D721Med (cell line): ENCODE measurements around the gene TEDC1.

ENCODE experiments used
- DNase-seq: peaks from one replicate; pipeline ENCODE4 v3.0.0; 2011; ENCODE audit warnings: low spot score; ENCODE audit not compliant: insufficient read length
- FAIRE-seq: peaks from 2 replicates; lab custom pipeline; 2011; peaks lifted over from hg19 to GRCh38; lab: Jason Lieb, UNC
- TF ChIP-seq, protein P1 (sequence below): IDR thresholded peaks from 2 replicates; pipeline ENCODE4 v1.5.1; 2012; ENCODE audit warnings: mild to moderate bottlenecking, control low read depth; ENCODE audit not compliant: insufficient read depth; ENCODE audit errors: missing control alignments

TEDC1 gene, protein sequence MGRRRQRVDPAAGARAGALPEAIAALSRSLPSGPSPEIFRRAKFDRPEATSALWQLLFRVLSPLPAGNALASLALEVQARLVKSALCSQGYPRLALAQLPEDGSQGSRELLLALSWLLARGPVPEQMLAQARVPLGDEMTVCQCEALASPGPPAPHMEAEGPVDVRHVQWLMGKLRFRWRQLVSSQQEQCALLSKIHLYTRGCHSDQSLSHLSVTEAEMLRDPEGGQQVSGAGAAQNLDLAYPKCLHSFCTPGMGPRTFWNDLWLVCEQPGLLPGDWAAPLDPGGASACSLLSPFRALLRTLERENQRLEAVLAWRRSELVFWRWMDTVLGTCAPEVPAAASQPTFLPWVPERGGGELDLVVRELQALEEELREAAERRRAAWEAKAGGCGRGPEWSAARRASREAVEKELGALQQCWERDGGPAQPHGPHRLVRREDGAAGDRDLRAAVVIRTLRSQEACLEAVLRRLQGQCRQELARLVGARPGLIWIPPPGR

DNA sequence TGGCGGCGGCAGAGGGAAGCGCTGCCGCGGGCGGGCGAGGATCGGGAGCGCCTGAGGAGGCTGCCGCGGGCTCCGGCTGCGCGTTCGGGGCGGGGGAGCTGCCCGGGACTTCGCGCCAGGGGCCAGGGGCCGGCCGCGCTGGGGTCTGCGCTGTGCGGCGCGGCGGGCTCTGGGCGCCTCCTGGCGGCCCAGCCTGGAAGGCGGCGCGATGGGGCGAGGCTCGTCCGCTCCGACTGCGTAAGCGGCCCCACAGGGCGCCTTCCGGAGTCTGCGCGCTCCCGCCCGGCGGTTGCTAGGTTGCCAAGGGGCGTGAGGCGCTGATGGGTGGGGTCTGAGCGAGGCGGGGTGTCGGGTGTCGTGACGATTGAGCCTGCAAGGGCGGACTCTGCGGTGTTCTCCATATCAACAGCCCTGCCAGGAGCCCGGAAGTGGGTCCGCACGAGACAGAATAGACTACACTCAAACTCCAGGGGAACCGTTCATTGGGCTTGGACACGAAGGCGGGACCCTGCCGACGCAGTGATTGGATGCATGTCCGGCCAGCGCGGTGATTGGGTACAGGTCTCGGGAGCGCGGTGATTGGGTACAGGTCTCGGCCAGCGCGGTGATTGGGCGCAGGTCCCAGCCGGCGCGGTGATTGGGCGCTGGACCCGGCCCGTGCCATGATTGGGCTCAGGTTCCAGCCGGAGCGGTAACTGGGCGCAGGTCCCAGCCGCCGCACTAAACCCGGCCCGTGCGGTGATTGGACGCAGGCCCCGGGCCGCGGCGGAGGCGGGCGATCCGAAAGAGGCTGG lies at the start of gene TEDC1:
TSS of gene TEDC1 (plus strand) at position 675 of the 794 bp plus-strand sequence. CDS start 130 bp downstream, outside the sequence.
- FAIRE-seq (peak; percentile 73), DNase-seq (peak; percentile 95)
- TF ChIP-seq, protein P1, sequence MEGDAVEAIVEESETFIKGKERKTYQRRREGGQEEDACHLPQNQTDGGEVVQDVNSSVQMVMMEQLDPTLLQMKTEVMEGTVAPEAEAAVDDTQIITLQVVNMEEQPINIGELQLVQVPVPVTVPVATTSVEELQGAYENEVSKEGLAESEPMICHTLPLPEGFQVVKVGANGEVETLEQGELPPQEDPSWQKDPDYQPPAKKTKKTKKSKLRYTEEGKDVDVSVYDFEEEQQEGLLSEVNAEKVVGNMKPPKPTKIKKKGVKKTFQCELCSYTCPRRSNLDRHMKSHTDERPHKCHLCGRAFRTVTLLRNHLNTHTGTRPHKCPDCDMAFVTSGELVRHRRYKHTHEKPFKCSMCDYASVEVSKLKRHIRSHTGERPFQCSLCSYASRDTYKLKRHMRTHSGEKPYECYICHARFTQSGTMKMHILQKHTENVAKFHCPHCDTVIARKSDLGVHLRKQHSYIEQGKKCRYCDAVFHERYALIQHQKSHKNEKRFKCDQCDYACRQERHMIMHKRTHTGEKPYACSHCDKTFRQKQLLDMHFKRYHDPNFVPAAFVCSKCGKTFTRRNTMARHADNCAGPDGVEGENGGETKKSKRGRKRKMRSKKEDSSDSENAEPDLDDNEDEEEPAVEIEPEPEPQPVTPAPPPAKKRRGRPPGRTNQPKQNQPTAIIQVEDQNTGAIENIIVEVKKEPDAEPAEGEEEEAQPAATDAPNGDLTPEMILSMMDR = peak; percentile 69

DNA sequence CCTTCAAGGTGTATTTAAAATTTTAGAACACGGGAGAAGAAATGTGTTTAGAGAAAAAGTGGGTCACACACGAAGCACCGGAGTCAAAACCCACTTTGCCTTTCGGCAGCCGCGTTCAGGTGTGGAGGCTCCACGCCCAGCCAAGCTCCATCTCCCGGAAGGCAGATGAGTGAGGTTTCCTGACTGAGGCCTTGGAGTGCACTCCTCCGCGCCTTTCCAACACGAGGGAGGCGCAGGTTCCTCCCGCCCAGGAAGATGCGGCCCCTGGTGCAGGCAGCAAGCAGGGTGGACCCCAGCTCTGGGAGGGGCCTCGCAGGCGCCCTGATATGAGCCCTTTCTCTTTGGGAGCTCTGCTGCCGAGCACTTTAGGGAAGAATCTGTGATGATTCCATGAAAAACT lies 48.9 kb upstream of the TEDC1 start:
- FAIRE-seq = no peak
- DNase-seq = no peak
- TF ChIP-seq, protein P1 = no peak

DNA sequence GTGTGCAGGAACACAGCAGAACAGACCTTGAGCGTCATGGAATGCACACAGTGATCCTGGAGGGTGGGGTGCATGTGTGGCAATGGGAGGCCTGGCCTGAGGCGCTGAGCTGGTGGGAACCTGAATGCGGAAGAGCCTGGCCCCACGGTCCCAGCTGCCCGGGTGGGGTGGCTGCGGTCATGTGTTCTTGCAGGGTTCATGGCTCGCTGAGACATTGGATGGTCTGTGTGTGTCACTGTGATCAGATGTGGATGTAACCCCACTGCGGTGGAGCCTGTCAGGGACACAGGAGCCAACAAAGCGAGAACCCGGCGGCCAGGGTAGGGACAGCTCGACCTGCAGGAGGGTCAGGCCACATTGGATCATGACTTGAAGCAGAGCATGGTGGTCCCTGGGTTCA lies 48.2 kb upstream of the TEDC1 start:
- DNase-seq = no peak
- TF ChIP-seq, protein P1 = no peak
- FAIRE-seq = no peak

DNA sequence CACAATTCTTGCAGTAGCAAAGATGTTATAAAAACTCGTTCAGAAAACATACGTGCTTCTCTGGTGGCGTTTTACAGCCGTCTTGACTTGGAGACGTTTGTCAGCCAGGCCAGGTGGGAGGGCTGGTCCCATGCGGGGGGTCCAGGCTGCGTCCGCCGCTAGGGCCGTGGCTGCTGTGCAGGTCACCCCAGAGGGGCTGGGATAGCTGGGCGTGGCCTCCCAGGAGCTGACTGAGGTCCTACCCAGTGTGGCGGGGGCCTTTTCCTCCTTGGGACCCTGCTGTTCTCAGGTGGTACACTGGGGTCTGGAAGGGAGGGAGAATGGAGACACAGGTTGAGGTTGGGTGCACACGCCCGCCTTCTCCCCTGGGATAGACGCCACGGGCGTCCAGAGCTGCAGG lies 46.2 kb upstream of the TEDC1 start:
- FAIRE-seq (no peak), DNase-seq (no peak)
- TF ChIP-seq, protein P1 = no peak

DNA sequence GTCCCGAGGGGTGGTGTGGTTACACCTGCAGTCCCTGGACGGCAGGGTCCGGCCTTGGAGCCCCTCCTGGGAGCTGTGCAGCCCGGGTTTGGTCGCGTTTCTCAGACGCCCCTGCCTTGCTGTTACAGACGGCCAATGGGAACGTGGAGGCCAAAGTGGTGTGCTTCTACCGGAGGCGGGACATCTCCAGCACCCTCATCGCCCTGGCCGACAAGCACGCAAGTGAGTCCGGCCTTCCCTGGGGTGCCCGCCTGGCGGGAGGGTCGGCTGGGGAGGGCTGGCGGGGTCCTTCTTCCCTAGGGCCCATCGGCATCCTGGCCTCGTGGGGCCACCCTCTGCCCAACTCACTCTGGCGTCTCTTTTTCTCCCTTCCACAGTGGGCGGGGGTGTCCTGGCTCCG lies 45.8 kb upstream of the TEDC1 start:
- DNase-seq = no peak
- TF ChIP-seq, protein P1 = no peak
- no peak for FAIRE-seq

DNA sequence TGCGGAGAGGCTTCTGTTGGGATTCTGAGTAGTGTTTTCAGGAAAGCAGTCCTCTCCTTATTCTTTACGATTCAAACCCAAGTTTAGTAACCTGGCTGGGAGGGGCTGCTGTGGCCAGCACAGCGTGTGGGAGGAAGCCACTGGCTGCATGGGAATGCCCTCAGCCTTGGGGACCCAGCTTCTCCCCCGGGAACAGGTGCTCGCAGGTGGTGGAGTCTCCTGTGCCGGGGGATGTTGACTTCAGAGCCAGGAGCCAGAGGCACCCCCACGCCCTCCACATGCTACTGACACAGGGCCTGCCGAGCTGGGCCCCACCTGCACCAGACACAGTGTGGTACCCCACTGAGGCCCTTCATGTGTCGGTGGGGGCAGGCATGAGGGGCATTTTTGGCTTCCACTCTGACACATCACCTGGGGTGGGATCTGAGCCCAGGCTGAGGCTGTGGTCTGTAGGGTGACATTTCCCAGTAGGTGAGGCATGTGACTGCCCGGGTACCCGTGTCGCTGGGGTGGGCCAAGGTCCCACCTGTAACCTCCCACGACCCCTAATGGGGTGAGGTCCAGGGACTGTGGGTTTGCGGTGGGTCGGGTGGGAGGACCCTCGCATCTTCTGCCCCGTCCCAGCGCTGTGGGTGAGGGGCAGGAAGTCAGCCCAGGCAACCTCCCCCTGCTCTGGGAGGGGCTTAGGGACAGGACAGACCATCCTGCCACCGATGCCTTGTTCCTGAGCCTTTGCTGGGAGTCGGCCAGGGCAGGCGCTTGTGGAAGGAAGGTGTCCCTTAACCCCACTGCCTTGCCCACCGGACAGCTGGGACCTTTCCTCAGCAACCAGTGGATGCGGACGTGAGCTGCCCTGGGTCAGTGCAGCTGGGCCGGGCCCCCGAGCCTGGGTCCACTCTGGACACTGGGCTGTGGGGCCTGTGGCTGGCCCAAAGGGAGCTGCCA lies 44.9 kb upstream of the TEDC1 start:
- TF ChIP-seq, protein P1 = no peak
- DNase-seq (no peak), FAIRE-seq (no peak)
